ENCODE results near the gene ARSI.
A peak's percentile ranks its signal among the peaks of the same experiment; 100 is the strongest.

ARSI gene

GRCh38 chr5:150278046-150278730 lies 24.5 kb downstream of the ARSI start:
- TF ChIP-seq CTCF (IDR thresholded peaks at IDR 0.05) = no peak
- H3K4me1 Mint-ChIP-seq = peaks cover 59% of the 10 kb centered on the region
- H3K27ac Mint-ChIP-seq = peak overlapping the region; percentile 95

GRCh38 chr5:150277043-150277442 lies 25.7 kb downstream of the ARSI start:
- no peak for DNase-seq
- H3K9me3 Mint-ChIP-seq = no peaks in the 10 kb centered on the region

More at GRCh38 chr5:150278046-150278730, 24.5 kb downstream of the ARSI start:
- Mint-ChIP-seq H3K4me3 (no peak overlapping the region), H3K9me3 (no peaks in the 10 kb centered on the region), H3K36me3 (ENCODE audit: low read depth) (no peaks in the 10 kb centered on the region), H3K27me3 (ENCODE audit: low read depth, poor library complexity) (no peaks in the 10 kb centered on the region)
- no peak for DNase-seq

GRCh38 chr5:150274811-150275210 lies 27.9 kb downstream of the ARSI start:
- Mint-ChIP-seq H3K27me3 (ENCODE audit: low read depth, poor library complexity) (peaks cover 9% of the 10 kb centered on the region), H3K9me3 (no peaks in the 10 kb centered on the region), H3K4me3 (no peak overlapping the region), H3K4me1 (peaks cover 37% of the 10 kb centered on the region), H3K36me3 (ENCODE audit: low read depth) (no peaks in the 10 kb centered on the region), H3K27ac (peak overlapping the region; percentile 64)
- TF ChIP-seq CTCF (IDR thresholded peaks at IDR 0.05) = no peak
- no peak for DNase-seq

More at GRCh38 chr5:150277043-150277442, 25.7 kb downstream of the ARSI start:
- Mint-ChIP-seq H3K4me1 (peaks cover 56% of the 10 kb centered on the region), H3K27ac (no peak overlapping the region), H3K27me3 (ENCODE audit: low read depth, poor library complexity) (no peaks in the 10 kb centered on the region), H3K36me3 (ENCODE audit: low read depth) (no peaks in the 10 kb centered on the region), H3K4me3 (no peak overlapping the region)
- TF ChIP-seq CTCF (IDR thresholded peaks at IDR 0.05) = no peak

- Mint-ChIP-seq H3K27ac (no peak overlapping the region), H3K27me3 (ENCODE audit: low read depth, poor library complexity) (peaks cover 9% of the 10 kb centered on the region), H3K4me3 (no peak overlapping the region), H3K36me3 (ENCODE audit: low read depth) (no peaks in the 10 kb centered on the region), H3K9me3 (no peaks in the 10 kb centered on the region), H3K4me1 (peaks cover 23% of the 10 kb centered on the region)
- TF ChIP-seq CTCF (IDR thresholded peaks at IDR 0.05) = peak; percentile 48
- peak; percentile 37 for DNase-seq
Observed at GRCh38 chr5:150272531-150272930, 30.2 kb downstream of the ARSI start.

GRCh38 chr5:150271923-150272322 lies 30.8 kb downstream of the ARSI start:
- Mint-ChIP-seq H3K9me3 (no peaks in the 10 kb centered on the region), H3K36me3 (ENCODE audit: low read depth) (no peaks in the 10 kb centered on the region), H3K4me1 (peaks cover 18% of the 10 kb centered on the region), H3K27me3 (ENCODE audit: low read depth, poor library complexity) (peaks cover 9% of the 10 kb centered on the region), H3K4me3 (no peak overlapping the region), H3K27ac (no peak overlapping the region)
- TF ChIP-seq CTCF (IDR thresholded peaks at IDR 0.05) = no peak
- DNase-seq = no peak

GRCh38 chr5:150271296-150271692 lies 31.4 kb downstream of the ARSI start:
- no peak for TF ChIP-seq CTCF (IDR thresholded peaks at IDR 0.05)
- H3K9me3 Mint-ChIP-seq = no peaks in the 10 kb centered on the region
- peaks cover 9% of the 10 kb centered on the region for H3K27me3 Mint-ChIP-seq (ENCODE audit: low read depth, poor library complexity)
- no peak overlapping the region for H3K4me3 Mint-ChIP-seq
- peaks cover 20% of the 10 kb centered on the region for H3K4me1 Mint-ChIP-seq
- no peak overlapping the region for H3K27ac Mint-ChIP-seq
- DNase-seq = no peak
- no peaks in the 10 kb centered on the region for H3K36me3 Mint-ChIP-seq (ENCODE audit: low read depth)

Data from nephron progenitor cell (in vitro differentiated cells).